HL-60/S4 treated with phorbol 12-myristate 13-acetate at 8.2 ng/mL for 4 days and 3 days (cell line): ENCODE data around the gene TNFRSF19.
"Not testable (repeated sequence)": the region's sequence is repeated elsewhere in the genome, so short reads cannot be mapped to it uniquely, and the experiment has no call there.

Source experiments
- in situ Hi-C: fragments of 300-500 bp; cut with MboI; formaldehyde crosslinking; loops from 2 replicates; pipeline ENCODE4 v1.15.0; 2022; ENCODE audit warnings: low sequenced_read_pairs

The TNFRSF19 gene

GRCh38 chr13:23570099-23570920, at the start of gene TNFRSF19:
TNFRSF19 (plus strand) TSS chr13:23570412; CDS start chr13:23590184, 19,772 bp downstream.
- in situ Hi-C loops, result no loop called here

GRCh38 chr13:23529926-23530325, 40.3 kb upstream of the TNFRSF19 start:
- in situ Hi-C loops, result not testable (repeated sequence)

GRCh38 chr13:23531446-23531845, 38.8 kb upstream of the TNFRSF19 start:
- in situ Hi-C loops, result no loop called here

GRCh38 chr13:23534090-23534489, 36.1 kb upstream of the TNFRSF19 start:
- in situ Hi-C loops, result no loop called here

GRCh38 chr13:23541221-23541824, 28.9 kb upstream of the TNFRSF19 start:
- in situ Hi-C loops, result no loop called here

GRCh38 chr13:23544668-23545067, 25.5 kb upstream of the TNFRSF19 start:
- in situ Hi-C loops, result no loop called here

GRCh38 chr13:23547000-23547590, 23.1 kb upstream of the TNFRSF19 start:
- in situ Hi-C loops, result no loop called here

GRCh38 chr13:23549724-23550123, 20.5 kb upstream of the TNFRSF19 start:
- in situ Hi-C loops, result no loop called here

GRCh38 chr13:23550163-23550562, 20.0 kb upstream of the TNFRSF19 start:
- in situ Hi-C loops, result no loop called here

GRCh38 chr13:23551213-23552008, 18.8 kb upstream of the TNFRSF19 start:
- in situ Hi-C loops, result no loop called here

GRCh38 chr13:23552171-23552570, 18.0 kb upstream of the TNFRSF19 start:
- in situ Hi-C loops, result no loop called here

- in situ Hi-C loops, result no loop called here
These were observed 17.6 kb upstream of the TNFRSF19 start for GRCh38 chr13:23552661-23553060.

- in situ Hi-C loops, result no loop called here
These were observed 16.2 kb upstream of the TNFRSF19 start for GRCh38 chr13:23554000-23554399.

- in situ Hi-C loops, result no loop called here
These were observed 13.2 kb upstream of the TNFRSF19 start for GRCh38 chr13:23557043-23557442.

- in situ Hi-C loops, result no loop called here
These were observed 12.5 kb upstream of the TNFRSF19 start for GRCh38 chr13:23557733-23558132.

GRCh38 chr13:23558675-23559536, 11.3 kb upstream of the TNFRSF19 start:
- in situ Hi-C loops, result no loop called here

- in situ Hi-C loops, result no loop called here
These were observed 9.6 kb upstream of the TNFRSF19 start for GRCh38 chr13:23560571-23561089.

- in situ Hi-C loops, result no loop called here
These were observed 9.0 kb upstream of the TNFRSF19 start for GRCh38 chr13:23561261-23561660.

GRCh38 chr13:23563085-23563845, 6.9 kb upstream of the TNFRSF19 start:
- in situ Hi-C loops, result no loop called here
